H9 (cell line): ENCODE data around the gene C10orf143. TPM values are rescaled to one million over a fixed set of nuclear protein-coding genes. Genes with fewer than 3 reads are reported as not detected.

Experiments used
- DNase-seq: peaks from one replicate; pipeline ENCODE4 v3.0.0-alpha.2; 2017
- H2AFZ ChIP-seq: one replicate; pipeline ENCODE4 v1.6.1; 2013; ENCODE audit warnings: mild to moderate bottlenecking, low read length, control low read depth, moderate library complexity
- H2AK5ac ChIP-seq: 2 replicates; pipeline ENCODE4 v1.6.1; 2013; ENCODE audit warnings: low read length, control low read depth, mixed read lengths; ENCODE audit not compliant: insufficient read length
- H2BK120ac ChIP-seq: one replicate; pipeline ENCODE4 v1.6.1; 2013; ENCODE audit warnings: low read depth, mild to moderate bottlenecking, low read length, control low read depth, inconsistent platforms; ENCODE audit not compliant: poor library complexity, severe bottlenecking
- H2BK12ac ChIP-seq: 2 replicates; pipeline ENCODE4 v1.6.1; 2013; ENCODE audit warnings: low read length, control low read depth, mixed read lengths, low read depth; ENCODE audit not compliant: insufficient read length
- H2BK15ac ChIP-seq: 2 replicates; pipeline ENCODE4 v1.6.1; 2013; ENCODE audit warnings: low read depth, low read length, control low read depth
- H2BK20ac ChIP-seq: one replicate; pipeline ENCODE4 v1.6.1; 2013; ENCODE audit warnings: low read depth, mild to moderate bottlenecking, low read length, control low read depth, inconsistent platforms; ENCODE audit not compliant: poor library complexity, severe bottlenecking
- H2BK5ac ChIP-seq: 2 replicates; pipeline ENCODE4 v1.6.1; 2013; ENCODE audit warnings: low read length, control low read depth, mixed read lengths; ENCODE audit not compliant: insufficient read length
- H3K14ac ChIP-seq: 2 replicates; pipeline ENCODE4 v1.6.1; 2013; ENCODE audit warnings: low read length, control low read depth; ENCODE audit not compliant: insufficient read depth
- H3K18ac ChIP-seq: 2 replicates; pipeline ENCODE4 v1.6.1; 2013; ENCODE audit warnings: low read depth, mild to moderate bottlenecking, mixed read lengths, low read length, control low read depth; ENCODE audit not compliant: insufficient read length
- H3K23ac ChIP-seq: 2 replicates; pipeline ENCODE4 v1.6.1; 2013; ENCODE audit warnings: low read length, control low read depth, mixed read lengths, low read depth; ENCODE audit not compliant: insufficient read length
- H3K23me2 ChIP-seq: 2 replicates; pipeline ENCODE4 v1.6.1; 2013; ENCODE audit warnings: low read depth, mild to moderate bottlenecking, mixed read lengths, low read length, control low read depth; ENCODE audit not compliant: insufficient read length, poor library complexity, severe bottlenecking
- H3K27ac ChIP-seq: 2 replicates; pipeline ENCODE4 v1.5.1; 2013; ENCODE audit warnings: low read length, control low read depth, mixed read lengths, low read depth; ENCODE audit not compliant: insufficient read length
- H3K27me3 ChIP-seq: 2 replicates; pipeline ENCODE4 v1.6.1; 2013; ENCODE audit warnings: low read length, control low read depth, inconsistent platforms; ENCODE audit not compliant: insufficient read depth
- H3K4ac ChIP-seq: 2 replicates; pipeline ENCODE4 v1.6.1; 2013; ENCODE audit warnings: low read depth, mild to moderate bottlenecking, control low read depth, inconsistent platforms, low read length, moderate library complexity
- H3K4me1 ChIP-seq: 2 replicates; pipeline ENCODE4 v1.6.1; 2013; ENCODE audit warnings: low read length, control low read depth, inconsistent platforms; ENCODE audit not compliant: insufficient read depth
- H3K4me2 ChIP-seq: 2 replicates; pipeline ENCODE4 v1.6.1; 2013; ENCODE audit warnings: low read length, control low read depth, mixed read lengths; ENCODE audit not compliant: insufficient read length, insufficient read depth
- H3K56ac ChIP-seq: 2 replicates; pipeline ENCODE4 v1.6.1; 2013; ENCODE audit warnings: low read depth, mild to moderate bottlenecking, mixed read lengths, low read length, control low read depth; ENCODE audit not compliant: insufficient read length
- H3K79me1 ChIP-seq: 2 replicates; pipeline ENCODE4 v1.6.1; 2013; ENCODE audit warnings: low read depth, mild to moderate bottlenecking, moderate library complexity, low read length, control low read depth, inconsistent platforms; ENCODE audit not compliant: insufficient read depth, poor library complexity, severe bottlenecking
- H3K79me2 ChIP-seq: 2 replicates; pipeline ENCODE4 v1.6.1; 2013; ENCODE audit warnings: low read length, control low read depth, inconsistent platforms; ENCODE audit not compliant: insufficient read depth
- H3K9ac ChIP-seq: 2 replicates; pipeline ENCODE4 v1.6.1; 2013; ENCODE audit warnings: low read length, control low read depth, mixed read lengths; ENCODE audit not compliant: insufficient read length; ENCODE audit errors: extremely low read depth
- H3K9me3 ChIP-seq: one replicate; pipeline ENCODE4 v1.6.1; 2013; ENCODE audit warnings: low read depth, low read length, inconsistent platforms; ENCODE audit not compliant: control insufficient read depth
- H3T11ph ChIP-seq: one replicate; pipeline ENCODE4 v1.6.1; 2013; ENCODE audit warnings: mild to moderate bottlenecking, low read length, control low read depth, inconsistent platforms
- H4K20me1 ChIP-seq: one replicate; pipeline ENCODE4 v1.6.1; 2013; ENCODE audit not compliant: control insufficient read depth, insufficient read length, insufficient read depth
- H4K5ac ChIP-seq: 2 replicates; pipeline ENCODE4 v1.6.1; 2013; ENCODE audit warnings: low read depth, mild to moderate bottlenecking, mixed read lengths, low read length, control low read depth; ENCODE audit not compliant: insufficient read length
- H4K8ac ChIP-seq: replicated peaks from 2 replicates; pipeline ENCODE4 v1.6.1; 2013; ENCODE audit warnings: low read length, control low read depth, mixed read lengths, low read depth; ENCODE audit not compliant: insufficient read length
- H4K91ac ChIP-seq: 2 replicates; pipeline ENCODE4 v1.6.1; 2013; ENCODE audit warnings: low read depth, mild to moderate bottlenecking, moderate library complexity, mixed read lengths, low read length, control low read depth; ENCODE audit not compliant: insufficient read length
- H3K27ac Mint-ChIP-seq, 3 experiments: 2 replicates in 2 of 3; 3 replicates in 1 of 3; pipeline ENCODE4 v1.8.0; 2020 to 2021; ENCODE audit warnings: mixed read lengths in 3 of 3, mild to moderate bottlenecking in 1 of 3, moderate library complexity in 1 of 3
- H3K27me3 Mint-ChIP-seq: 2 replicates; pipeline ENCODE4 v1.8.0; 2021; ENCODE audit warnings: low read depth, mild to moderate bottlenecking, moderate library complexity, mixed read lengths
- H3K36me3 Mint-ChIP-seq, 3 experiments: 2 replicates in 2 of 3; 3 replicates in 1 of 3; pipeline ENCODE4 v1.8.0; 2020 to 2021; ENCODE audit warnings: low read depth in 3 of 3, mixed read lengths in 3 of 3; ENCODE audit not compliant: insufficient read depth in 1 of 3
- H3K4me1 Mint-ChIP-seq, 2 experiments: 2 replicates each; pipeline ENCODE4 v1.8.0; 2020; ENCODE audit warnings: mixed read lengths in 2 of 2
- H3K4me3 Mint-ChIP-seq, 2 experiments: 2 replicates in 1 of 2; 3 replicates in 1 of 2; pipeline ENCODE4 v1.8.0; 2020 to 2021; ENCODE audit warnings: mild to moderate bottlenecking in 2 of 2, mixed read lengths in 2 of 2, moderate library complexity in 1 of 2
- H3K9me3 Mint-ChIP-seq, 2 experiments: 2 replicates in 1 of 2; 3 replicates in 1 of 2; pipeline ENCODE4 v1.8.0; 2020; ENCODE audit warnings: mild to moderate bottlenecking in 2 of 2, mixed read lengths in 2 of 2, moderate library complexity in 1 of 2
- CTCF ChIP-seq: fragments of 200-600 bp; sonication (generic); conservative IDR thresholded peaks from 3 replicates; pipeline ENCODE4 v1.8.0; 2021; ENCODE audit warnings: antibody characterized with exemption, mild to moderate bottlenecking
- WGBS: extraction: QIAGEN DNeasy Blood & Tissue Kit; methylation state at CpG from one replicate; pipeline ENCODE4 v1.1.7; 2013; ENCODE audit warnings: missing lambda C conversion rate, low lambda C conversion rate, mixed read lengths; ENCODE audit not compliant: insufficient read length; ENCODE audit errors: extremely low coverage; 5-methylcytosine and 5-hydroxymethylcytosine counted together
- total RNA-seq: library from RNA; stranded (reverse); gene quantifications from 2 replicates; pipeline ENCODE4 v1.2.1, GENCODE V29; 2021

Gene C10orf143
- total RNA-seq, 1 experiment from 2014 or later, result 0.94 TPM

- Histone ChIP-seq H4K91ac (no peak overlapping the region), H3K27ac (no peak overlapping the region), H3T11ph (no peak overlapping the region), H4K8ac (no peak overlapping the region), H3K56ac (no peak overlapping the region), H4K20me1 (peaks cover 2% of the 10 kb centered on the region), H3K4ac (no peak overlapping the region), H3K9me3 (no peaks in the 10 kb centered on the region), H4K5ac (no peak overlapping the region), H3K14ac (no peak overlapping the region), H3K9ac (no peak overlapping the region), H2BK20ac (no peak overlapping the region), H2BK15ac (no peak overlapping the region), H3K79me1 (no peaks in the 10 kb centered on the region), H2AK5ac (no peak overlapping the region), H2AFZ (no peak overlapping the region), H2BK12ac (no peak overlapping the region), H2BK120ac (no peak overlapping the region), H3K23ac (no peak overlapping the region), H3K23me2 (no peaks in the 10 kb centered on the region), H3K4me1 (no peaks in the 10 kb centered on the region; the same call in 1 of the 2 replicates), H3K79me2 (no peaks in the 10 kb centered on the region), H3K27me3 (no peaks in the 10 kb centered on the region), H3K4me2 (no peak overlapping the region), H3K18ac (no peak overlapping the region), H2BK5ac (no peak overlapping the region)
- no peak for TF ChIP-seq CTCF
- Mint-ChIP-seq H3K4me1 (peaks cover 14 to 19% of the 10 kb centered on the region in 2 experiments), H3K4me3 (no peak overlapping the region), H3K9me3 (no peaks in the 10 kb centered on the region), H3K27me3 (peaks cover 11% of the 10 kb centered on the region), H3K36me3 (no peaks in the 10 kb centered on the region), H3K27ac (0 out of 7 replicates have a peak overlapping the region, but pooled peaks of 1 of the 3 experiments have one; percentile 12)
- no peak for DNase-seq
- no CpG with 5 or more reads among the region's 9 CpGs for WGBS
Observed at GRCh38 chr10:130039141-130039540, 71.5 kb downstream of the C10orf143 start.
